ENCODE measurements around the gene MBNL1. TPM values are rescaled to one million over a fixed set of nuclear protein-coding genes. Genes with fewer than 3 reads are reported as not detected.

MBNL1 gene
- total RNA-seq, 4 donors from 2014 or later: 261 to 429 (median 389) TPM

GRCh38 chr3:152295344-152295743 is 26.6 kb downstream of the MBNL1 start:
- Histone ChIP-seq H3K4me1 (peaks cover 4 to 74% (median 18%) of the 10 kb centered on the region in 4 donors), H3K27ac (peak overlapping the region in 2 of 4 donors; percentile 56 to 57)
- no peak for TF ChIP-seq CTCF (IDR thresholded peaks at IDR 0.05)
- no peak for TF ChIP-seq POLR2A (IDR thresholded peaks at IDR 0.05)

GRCh38 chr3:152295806-152296205 is 27.1 kb downstream of the MBNL1 start:
- H3K4me1 ChIP-seq: peaks cover 4 to 79% (median 18%) of the 10 kb centered on the region in 4 donors
- DNase-seq: peak in 1 of 3 donors; percentile 47

More at GRCh38 chr3:152295344-152295743, 26.6 kb downstream of the MBNL1 start:
- Histone ChIP-seq H3K36me3 (peaks cover 0 to 8% (median 0%) of the 10 kb centered on the region in 3 donors), H3K4me3 (no peak overlapping the region), H3K9me3 (no peaks in the 10 kb centered on the region), H3K27me3 (no peaks in the 10 kb centered on the region)
- DNase-seq: no peak

GRCh38 chr3:152296382-152296781 is 27.7 kb downstream of the MBNL1 start:
- Histone ChIP-seq H3K27ac (peak overlapping the region in 2 of 4 donors; percentile 56 to 57), H3K36me3 (peaks cover 0 to 14% (median 0%) of the 10 kb centered on the region in 3 donors), H3K4me1 (peaks cover 4 to 83% (median 18%) of the 10 kb centered on the region in 4 donors), H3K4me3 (no peak overlapping the region), H3K9me3 (no peaks in the 10 kb centered on the region), H3K27me3 (no peaks in the 10 kb centered on the region)
- no peak for TF ChIP-seq CTCF (IDR thresholded peaks at IDR 0.05)
- TF ChIP-seq POLR2A (IDR thresholded peaks at IDR 0.05): no peak
- DNase-seq: no peak

More at GRCh38 chr3:152295806-152296205, 27.1 kb downstream of the MBNL1 start:
- TF ChIP-seq CTCF (IDR thresholded peaks at IDR 0.05): no peak
- TF ChIP-seq POLR2A (IDR thresholded peaks at IDR 0.05): peak in 1 of 2 donors; percentile 17
- H3K9me3 ChIP-seq: no peaks in the 10 kb centered on the region
- H3K36me3 ChIP-seq: peaks cover 0 to 13% (median 0%) of the 10 kb centered on the region in 3 donors
- H3K27ac ChIP-seq: peak overlapping the region in 2 of 4 donors; percentile 56 to 57
- H3K27me3 ChIP-seq: no peaks in the 10 kb centered on the region
- H3K4me3 ChIP-seq: no peak overlapping the region

- H3K4me1 ChIP-seq: peaks cover 4 to 87% (median 18%) of the 10 kb centered on the region in 4 donors
- TF ChIP-seq CTCF (IDR thresholded peaks at IDR 0.05) (no peak), POLR2A (IDR thresholded peaks at IDR 0.05) (no peak)
- H3K4me3 ChIP-seq: no peak overlapping the region
- no peaks in the 10 kb centered on the region for H3K27me3 ChIP-seq
- no peaks in the 10 kb centered on the region for H3K9me3 ChIP-seq
- DNase-seq: no peak
- H3K36me3 ChIP-seq: peaks cover 0 to 14% (median 0%) of the 10 kb centered on the region in 3 donors
- peak overlapping the region in 2 of 4 donors; percentile 57 to 85 for H3K27ac ChIP-seq
Observed at GRCh38 chr3:152296971-152297370, 28.2 kb downstream of the MBNL1 start.

- Histone ChIP-seq H3K36me3 (peaks cover 0 to 14% (median 0%) of the 10 kb centered on the region in 3 donors), H3K4me3 (peak overlapping the region; percentile 3 to 54 (median 30)), H3K4me1 (peaks cover 4 to 89% (median 18%) of the 10 kb centered on the region in 4 donors), H3K9me3 (no peaks in the 10 kb centered on the region), H3K27me3 (no peaks in the 10 kb centered on the region), H3K27ac (peak overlapping the region; percentile 56 to 92 (median 74))
- peak in 2 of 3 donors; percentile 61 to 76 for DNase-seq
- TF ChIP-seq POLR2A (IDR thresholded peaks at IDR 0.05) (peak; percentile 5 to 46), CTCF (IDR thresholded peaks at IDR 0.05) (no peak)
Observed at GRCh38 chr3:152298393-152299248, 29.9 kb downstream of the MBNL1 start.
